AG04449 (cell line): ENCODE measurements around the gene BMP8B.

Experiments
- CTCF ChIA-PET: fragments of 350-600 bp; formaldehyde crosslinking; extraction: SDS; loops from one replicate; lab custom pipeline; 2021; ENCODE audit warnings: antibody characterized with exemption; lab: Yijun Ruan, JAX
- POLR2A ChIA-PET: fragments of 400-600, 350-600 bp; formaldehyde crosslinking; extraction: SDS; loops from one replicate; lab custom pipeline; 2020; ENCODE audit warnings: antibody characterized with exemption, inconsistent platforms; lab: Yijun Ruan, JAX
- DNase-seq: peaks from one replicate; pipeline ENCODE4 v3.0.0-alpha.2; 2010; ENCODE audit warnings: low read depth, low spot score
- H3K4me3 ChIP-seq: 2 replicates; pipeline ENCODE4 v1.5.1; 2011; ENCODE audit warnings: low read depth, mild to moderate bottlenecking, control low read depth, low read length
- TF ChIP-seq, protein P1 (sequence below): IDR thresholded peaks from one replicate; pipeline ENCODE4 v1.5.1; 2011; ENCODE audit warnings: mild to moderate bottlenecking, moderate library complexity, low read length, control low read depth, inconsistent platforms; ENCODE audit not compliant: insufficient read depth; ENCODE audit errors: missing control alignments

BMP8B gene

GRCh38 chr1:39711966-39712340, 76.7 kb downstream of the BMP8B start:
- ChIA-PET CTCF (interaction anchor here (0.9 to 13.5 kb wide), 5 partner anchors 15 to 104 kb away, joined by 3 to 182 read pairs (median 4); no protein-coding TSS in a partner anchor), POLR2A (no interaction called here)
- no peak for DNase-seq
- TF ChIP-seq, protein P1, sequence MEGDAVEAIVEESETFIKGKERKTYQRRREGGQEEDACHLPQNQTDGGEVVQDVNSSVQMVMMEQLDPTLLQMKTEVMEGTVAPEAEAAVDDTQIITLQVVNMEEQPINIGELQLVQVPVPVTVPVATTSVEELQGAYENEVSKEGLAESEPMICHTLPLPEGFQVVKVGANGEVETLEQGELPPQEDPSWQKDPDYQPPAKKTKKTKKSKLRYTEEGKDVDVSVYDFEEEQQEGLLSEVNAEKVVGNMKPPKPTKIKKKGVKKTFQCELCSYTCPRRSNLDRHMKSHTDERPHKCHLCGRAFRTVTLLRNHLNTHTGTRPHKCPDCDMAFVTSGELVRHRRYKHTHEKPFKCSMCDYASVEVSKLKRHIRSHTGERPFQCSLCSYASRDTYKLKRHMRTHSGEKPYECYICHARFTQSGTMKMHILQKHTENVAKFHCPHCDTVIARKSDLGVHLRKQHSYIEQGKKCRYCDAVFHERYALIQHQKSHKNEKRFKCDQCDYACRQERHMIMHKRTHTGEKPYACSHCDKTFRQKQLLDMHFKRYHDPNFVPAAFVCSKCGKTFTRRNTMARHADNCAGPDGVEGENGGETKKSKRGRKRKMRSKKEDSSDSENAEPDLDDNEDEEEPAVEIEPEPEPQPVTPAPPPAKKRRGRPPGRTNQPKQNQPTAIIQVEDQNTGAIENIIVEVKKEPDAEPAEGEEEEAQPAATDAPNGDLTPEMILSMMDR, result no peak
- H3K4me3 ChIP-seq, result no peak overlapping the region

DNA sequence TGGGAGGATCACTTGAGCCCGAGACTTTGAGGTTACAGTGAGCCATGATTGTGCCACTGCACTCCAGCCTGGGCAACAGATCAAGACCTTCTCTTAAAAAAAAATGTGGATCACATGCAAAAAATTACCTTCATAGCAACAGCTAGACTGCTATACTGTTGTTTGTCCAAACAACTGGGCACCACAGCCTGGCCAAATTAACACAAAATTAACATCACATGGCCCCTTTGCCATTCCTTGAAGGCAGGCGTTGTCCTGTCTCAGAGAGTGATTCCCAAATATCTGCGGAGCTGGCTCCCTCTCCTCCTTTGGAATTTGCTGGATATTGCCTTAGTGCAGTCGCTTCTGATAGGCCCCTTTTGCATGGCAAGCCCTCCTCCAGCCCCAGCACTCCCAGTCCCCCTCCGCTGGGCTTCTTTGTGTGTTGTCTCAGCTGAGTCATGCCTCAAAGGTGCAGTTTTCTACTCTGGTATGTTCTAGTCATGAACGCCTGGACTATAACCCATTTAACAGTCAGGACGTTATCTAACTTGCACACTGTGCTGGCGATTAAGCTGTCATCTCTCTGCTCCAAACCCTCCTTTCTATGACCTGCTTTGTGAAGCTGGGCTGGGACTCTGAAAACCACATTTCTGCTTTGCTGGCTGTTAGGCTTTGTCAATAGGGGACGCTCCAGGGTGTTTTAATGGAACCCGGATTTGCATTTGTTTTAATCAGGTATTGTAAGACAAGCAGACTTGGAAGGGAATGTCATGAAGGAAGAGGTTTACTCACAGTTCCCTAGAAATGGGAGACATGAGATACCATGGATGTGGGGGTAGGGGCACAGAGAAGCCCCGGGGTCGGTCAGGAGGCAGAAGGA, 77.3 kb downstream of the BMP8B start:
- H3K4me3 ChIP-seq, result no peak overlapping the region
- ChIA-PET CTCF (interaction anchor here (0.9 to 13.5 kb wide), 4 partner anchors 9 to 104 kb away, joined by 4 to 182 read pairs (median 6); no protein-coding TSS in a partner anchor), POLR2A (no interaction called here)
- TF ChIP-seq, protein P1, result no peak
- no peak for DNase-seq

GRCh38 chr1:39707506-39707905, 81.2 kb downstream of the BMP8B start:
- TF ChIP-seq, protein P1, result no peak
- CTCF ChIA-PET, result interaction anchor here (1.0 kb wide), 1 partner anchor 101 kb away, joined by 4 read pairs; no protein-coding TSS in a partner anchor

More at GRCh38 chr1:39707506-39707905, 81.2 kb downstream of the BMP8B start:
- POLR2A ChIA-PET, result no interaction called here
- no peak for DNase-seq
- H3K4me3 ChIP-seq, result no peak overlapping the region
